ENCODE results near the gene SIK2. TPM values are rescaled to one million over a fixed set of nuclear protein-coding genes. Genes with fewer than 3 reads are reported as not detected.

Gene SIK2
- total RNA-seq, 3 donors from 2014 or later (not counting 1 experiment from before 2014, with no cell fraction given): 7.1 to 14.3 (median 8.4) TPM

DNA sequence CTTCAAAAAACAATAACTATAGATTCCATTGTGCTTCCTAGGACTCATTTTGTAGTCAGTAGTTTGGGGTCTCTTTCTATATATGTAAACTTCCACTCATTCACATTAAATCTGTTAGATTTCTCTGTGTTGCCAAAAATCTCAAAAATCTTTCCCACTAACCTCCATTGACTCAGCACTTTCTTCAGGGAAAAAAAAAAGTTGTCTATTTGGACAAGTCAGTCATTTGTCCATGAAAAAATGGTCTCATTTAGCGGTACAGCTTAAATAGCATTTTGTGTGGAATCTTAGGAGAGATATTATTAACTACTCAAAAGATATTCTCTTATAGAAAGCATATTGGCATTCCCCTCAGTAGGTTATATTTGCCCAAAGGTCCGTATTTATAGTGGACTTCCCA, 82.0 kb downstream of the SIK2 start:
- no peak for DNase-seq
- Mint-ChIP-seq H3K4me3 (no peak overlapping the region), H3K36me3 (no peaks in the 10 kb centered on the region), H3K27me3 (ENCODE audit: low read depth in 2 of 2) (no peaks in the 10 kb centered on the region), H3K4me1 (no peaks in the 10 kb centered on the region), H3K9me3 (no peaks in the 10 kb centered on the region), H3K27ac (no peak overlapping the region)
- TF ChIP-seq, protein P1, sequence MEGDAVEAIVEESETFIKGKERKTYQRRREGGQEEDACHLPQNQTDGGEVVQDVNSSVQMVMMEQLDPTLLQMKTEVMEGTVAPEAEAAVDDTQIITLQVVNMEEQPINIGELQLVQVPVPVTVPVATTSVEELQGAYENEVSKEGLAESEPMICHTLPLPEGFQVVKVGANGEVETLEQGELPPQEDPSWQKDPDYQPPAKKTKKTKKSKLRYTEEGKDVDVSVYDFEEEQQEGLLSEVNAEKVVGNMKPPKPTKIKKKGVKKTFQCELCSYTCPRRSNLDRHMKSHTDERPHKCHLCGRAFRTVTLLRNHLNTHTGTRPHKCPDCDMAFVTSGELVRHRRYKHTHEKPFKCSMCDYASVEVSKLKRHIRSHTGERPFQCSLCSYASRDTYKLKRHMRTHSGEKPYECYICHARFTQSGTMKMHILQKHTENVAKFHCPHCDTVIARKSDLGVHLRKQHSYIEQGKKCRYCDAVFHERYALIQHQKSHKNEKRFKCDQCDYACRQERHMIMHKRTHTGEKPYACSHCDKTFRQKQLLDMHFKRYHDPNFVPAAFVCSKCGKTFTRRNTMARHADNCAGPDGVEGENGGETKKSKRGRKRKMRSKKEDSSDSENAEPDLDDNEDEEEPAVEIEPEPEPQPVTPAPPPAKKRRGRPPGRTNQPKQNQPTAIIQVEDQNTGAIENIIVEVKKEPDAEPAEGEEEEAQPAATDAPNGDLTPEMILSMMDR (IDR thresholded peaks at IDR 0.05): no peak
- Histone ChIP-seq H3K4me3 (ENCODE audit: low read length) (no peak overlapping the region), H3K27ac (ENCODE audit: low read length) (no peak overlapping the region), H3K9me3 (ENCODE audit: control insufficient read depth, insufficient read depth, low read length) (no peaks in the 10 kb centered on the region), H3K4me1 (ENCODE audit: control insufficient read depth, insufficient read depth, low read length) (no peaks in the 10 kb centered on the region), H3K27me3 (ENCODE audit: control insufficient read depth, insufficient read depth, low read length) (no peaks in the 10 kb centered on the region), H3K36me3 (ENCODE audit: control insufficient read depth, insufficient read depth, low read length) (peaks cover 2% of the 10 kb centered on the region)
- intact Hi-C loops (cut with micrococcal nuclease): no loop called here
- 100% methylated on average over 1 of the region's 2 CpGs for whole genome bisulfite sequencing (ENCODE audit: insufficient coverage)
- no peak for ATAC-seq

DNA sequence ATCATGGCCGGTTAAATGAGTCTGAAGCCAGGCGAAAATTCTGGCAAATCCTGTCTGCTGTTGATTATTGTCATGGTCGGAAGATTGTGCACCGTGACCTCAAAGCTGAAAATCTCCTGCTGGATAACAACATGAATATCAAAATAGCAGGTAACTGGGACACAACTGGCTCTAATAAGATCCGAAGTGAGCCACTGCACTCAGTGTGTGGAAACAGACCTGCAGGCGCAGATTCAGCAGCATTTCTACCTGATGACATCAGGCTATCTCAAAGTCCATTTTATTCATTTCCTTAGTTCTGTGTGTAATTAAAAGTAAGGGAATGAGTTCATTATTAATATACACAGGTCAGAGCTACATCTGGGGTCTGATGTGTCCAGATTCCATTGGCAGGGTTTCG, 85.8 kb downstream of the SIK2 start:
- Mint-ChIP-seq H3K4me1 (no peaks in the 10 kb centered on the region), H3K4me3 (no peak overlapping the region), H3K27ac (no peak overlapping the region), H3K27me3 (ENCODE audit: low read depth in 2 of 2) (no peaks in the 10 kb centered on the region), H3K36me3 (no peaks in the 10 kb centered on the region), H3K9me3 (no peaks in the 10 kb centered on the region)
- Histone ChIP-seq H3K4me3 (ENCODE audit: low read length) (no peak overlapping the region), H3K27me3 (ENCODE audit: control insufficient read depth, insufficient read depth, low read length) (no peaks in the 10 kb centered on the region), H3K9me3 (ENCODE audit: control insufficient read depth, insufficient read depth, low read length) (no peaks in the 10 kb centered on the region), H3K36me3 (ENCODE audit: control insufficient read depth, insufficient read depth, low read length) (peaks cover 5% of the 10 kb centered on the region), H3K4me1 (ENCODE audit: control insufficient read depth, insufficient read depth, low read length) (no peaks in the 10 kb centered on the region), H3K27ac (ENCODE audit: low read length) (no peak overlapping the region)
- DNase-seq: no peak
- TF ChIP-seq, protein P1 (IDR thresholded peaks at IDR 0.05): no peak
- intact Hi-C loops (cut with micrococcal nuclease): no loop called here
- over 99% methylated on average over 7 of the region's 7 CpGs for WGBS (ENCODE audit: insufficient coverage)
- no peak for ATAC-seq

DNA sequence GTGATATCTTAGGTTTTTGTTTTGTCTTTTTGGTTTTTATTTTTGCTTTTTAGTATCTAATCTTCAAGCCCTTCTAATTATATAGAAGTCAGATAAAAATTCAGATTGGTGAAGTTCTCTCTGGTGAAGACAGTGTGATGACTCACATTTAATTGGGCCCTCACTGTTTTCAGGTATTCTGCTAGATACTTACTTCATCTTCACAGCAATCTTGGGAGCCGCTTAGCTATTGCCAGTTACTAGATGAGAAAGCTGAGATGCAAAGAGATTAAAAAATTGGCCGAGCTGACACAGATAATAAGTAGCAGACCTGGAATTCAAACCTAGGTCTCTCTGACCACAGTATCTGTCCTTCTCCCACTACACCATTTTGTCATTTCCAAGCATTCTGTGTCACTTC, 88.9 kb downstream of the SIK2 start:
- intact Hi-C loops (cut with micrococcal nuclease): no loop called here
- Histone ChIP-seq H3K9me3 (ENCODE audit: control insufficient read depth, insufficient read depth, low read length) (no peaks in the 10 kb centered on the region), H3K27me3 (ENCODE audit: control insufficient read depth, insufficient read depth, low read length) (no peaks in the 10 kb centered on the region), H3K27ac (ENCODE audit: low read length) (no peak overlapping the region), H3K4me3 (ENCODE audit: low read length) (no peak overlapping the region), H3K4me1 (ENCODE audit: control insufficient read depth, insufficient read depth, low read length) (no peaks in the 10 kb centered on the region), H3K36me3 (ENCODE audit: control insufficient read depth, insufficient read depth, low read length) (peaks cover 5% of the 10 kb centered on the region)
- WGBS (ENCODE audit: insufficient coverage): 91% methylated on average over 2 of the region's 2 CpGs
- Mint-ChIP-seq H3K4me1 (no peaks in the 10 kb centered on the region), H3K4me3 (no peak overlapping the region), H3K9me3 (no peaks in the 10 kb centered on the region), H3K27me3 (ENCODE audit: low read depth in 2 of 2) (no peaks in the 10 kb centered on the region), H3K27ac (no peak overlapping the region), H3K36me3 (no peaks in the 10 kb centered on the region)
- TF ChIP-seq, protein P1 (IDR thresholded peaks at IDR 0.05): no peak
- no peak for DNase-seq
- ATAC-seq: no peak

DNA sequence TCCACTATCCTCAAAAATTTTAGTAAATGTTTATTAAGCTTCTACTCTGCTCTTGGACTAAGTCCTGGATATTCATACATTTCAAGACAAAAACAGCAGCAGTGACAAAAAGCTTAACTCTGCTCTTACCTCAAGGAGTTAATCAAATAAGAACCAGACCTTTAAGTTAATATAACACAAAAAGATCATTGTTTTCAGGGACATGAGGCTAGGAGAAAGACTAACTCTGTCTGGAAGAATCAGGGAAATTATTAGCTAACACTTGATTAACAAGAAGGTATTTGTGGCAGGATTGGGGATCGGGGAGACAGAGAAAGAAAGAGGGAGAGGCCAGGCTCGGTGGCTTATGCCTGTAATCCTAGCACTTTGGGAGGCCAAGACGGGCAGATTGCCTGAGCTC, 89.5 kb downstream of the SIK2 start:
- H3K4me3 Mint-ChIP-seq: no peak overlapping the region
- Histone ChIP-seq H3K4me1 (ENCODE audit: control insufficient read depth, insufficient read depth, low read length) (no peaks in the 10 kb centered on the region), H3K9me3 (ENCODE audit: control insufficient read depth, insufficient read depth, low read length) (no peaks in the 10 kb centered on the region), H3K27me3 (ENCODE audit: control insufficient read depth, insufficient read depth, low read length) (no peaks in the 10 kb centered on the region), H3K27ac (ENCODE audit: low read length) (no peak overlapping the region), H3K36me3 (ENCODE audit: control insufficient read depth, insufficient read depth, low read length) (peaks cover 5% of the 10 kb centered on the region), H3K4me3 (ENCODE audit: low read length) (no peak overlapping the region)
- H3K4me1 Mint-ChIP-seq: no peaks in the 10 kb centered on the region
- H3K27ac Mint-ChIP-seq: no peak overlapping the region
- WGBS (ENCODE audit: insufficient coverage): 97% methylated on average over 3 of the region's 3 CpGs
- no peak for ATAC-seq
- H3K27me3 Mint-ChIP-seq (ENCODE audit: low read depth in 2 of 2): no peaks in the 10 kb centered on the region
- no peak for DNase-seq
- TF ChIP-seq, protein P1 (IDR thresholded peaks at IDR 0.05): no peak
- intact Hi-C loops (cut with micrococcal nuclease): no loop called here
- no peaks in the 10 kb centered on the region for H3K36me3 Mint-ChIP-seq
- no peaks in the 10 kb centered on the region for H3K9me3 Mint-ChIP-seq

All from natural killer cell (primary cell).